ENCODE measurements around the gene TGFBR3L.

TGFBR3L gene

GRCh38 chr19:7940841-7941240 is 26.2 kb downstream of the TGFBR3L start:
- no peaks in the 10 kb centered on the region for H3K4me1 ChIP-seq (ENCODE audit: control insufficient read depth, insufficient read depth, low read length)
- H3K9me3 ChIP-seq (ENCODE audit: control insufficient read depth, insufficient read depth, low read depth, low read length): no peaks in the 10 kb centered on the region
- TF ChIP-seq, protein P1, sequence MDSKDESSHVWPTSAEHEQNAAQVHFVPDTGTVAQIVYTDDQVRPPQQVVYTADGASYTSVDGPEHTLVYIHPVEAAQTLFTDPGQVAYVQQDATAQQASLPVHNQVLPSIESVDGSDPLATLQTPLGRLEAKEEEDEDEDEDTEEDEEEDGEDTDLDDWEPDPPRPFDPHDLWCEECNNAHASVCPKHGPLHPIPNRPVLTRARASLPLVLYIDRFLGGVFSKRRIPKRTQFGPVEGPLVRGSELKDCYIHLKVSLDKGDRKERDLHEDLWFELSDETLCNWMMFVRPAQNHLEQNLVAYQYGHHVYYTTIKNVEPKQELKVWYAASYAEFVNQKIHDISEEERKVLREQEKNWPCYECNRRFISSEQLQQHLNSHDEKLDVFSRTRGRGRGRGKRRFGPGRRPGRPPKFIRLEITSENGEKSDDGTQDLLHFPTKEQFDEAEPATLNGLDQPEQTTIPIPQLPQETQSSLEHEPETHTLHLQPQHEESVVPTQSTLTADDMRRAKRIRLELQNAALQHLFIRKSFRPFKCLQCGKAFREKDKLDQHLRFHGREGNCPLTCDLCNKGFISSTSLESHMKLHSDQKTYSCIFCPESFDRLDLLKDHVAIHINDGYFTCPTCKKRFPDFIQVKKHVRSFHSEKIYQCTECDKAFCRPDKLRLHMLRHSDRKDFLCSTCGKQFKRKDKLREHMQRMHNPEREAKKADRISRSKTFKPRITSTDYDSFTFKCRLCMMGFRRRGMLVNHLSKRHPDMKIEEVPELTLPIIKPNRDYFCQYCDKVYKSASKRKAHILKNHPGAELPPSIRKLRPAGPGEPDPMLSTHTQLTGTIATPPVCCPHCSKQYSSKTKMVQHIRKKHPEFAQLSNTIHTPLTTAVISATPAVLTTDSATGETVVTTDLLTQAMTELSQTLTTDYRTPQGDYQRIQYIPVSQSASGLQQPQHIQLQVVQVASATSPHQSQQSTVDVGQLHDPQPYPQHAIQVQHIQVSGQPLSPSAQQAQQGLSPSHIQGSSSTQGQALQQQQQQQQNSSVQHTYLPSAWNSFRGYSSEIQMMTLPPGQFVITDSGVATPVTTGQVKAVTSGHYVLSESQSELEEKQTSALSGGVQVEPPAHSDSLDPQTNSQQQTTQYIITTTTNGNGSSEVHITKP (tag by site-specific recombination; IDR thresholded peaks at IDR 0.05): peak; percentile 57
- TF ChIP-seq ZNF624 (tag by site-specific recombination; IDR thresholded peaks at IDR 0.05) (no peak), ZNF777 (tag by site-specific recombination; IDR thresholded peaks at IDR 0.05; ENCODE audit: borderline replicate concordance) (no peak)
- H3K27ac ChIP-seq (ENCODE audit: extremely low read depth, low read depth, low read length): no peak overlapping the region
- no peak overlapping the region for H3K4me3 ChIP-seq (ENCODE audit: low read depth, low read length)
- ChIA-PET POLR2A (interaction anchor here (4.2 kb wide), 1 partner anchor 10 kb away, joined by 60 read pairs; no protein-coding TSS in a partner anchor), CTCF (interaction anchor here (1.1 kb wide), 1 partner anchor 12 kb away, joined by 3 read pairs; no protein-coding TSS in a partner anchor)
- peaks cover 22 to 52% of the 10 kb centered on the region in 2 experiments for H3K36me3 ChIP-seq (ENCODE audit: control insufficient read depth in 2 of 2, insufficient read depth in 1 of 2, low read length in 2 of 2)

- no peaks in the 10 kb centered on the region for H3K4me1 ChIP-seq (ENCODE audit: control insufficient read depth, insufficient read depth, low read length)
- peak; percentile 92 for TF ChIP-seq SCRT1 (tag by site-specific recombination; IDR thresholded peaks at IDR 0.05; ENCODE audit: borderline replicate concordance)
- peak; percentile 81 for TF ChIP-seq SCRT2 (tag by site-specific recombination; IDR thresholded peaks at IDR 0.05)
- TF ChIP-seq ZNF416 (tag by site-specific recombination; IDR thresholded peaks at IDR 0.05): no peak
- TF ChIP-seq ZEB2 (tag by site-specific recombination; IDR thresholded peaks at IDR 0.05): 0 out of 2 replicates have a peak, but pooled peaks have one; percentile 23
- TF ChIP-seq ZNF473 (tag by site-specific recombination; IDR thresholded peaks at IDR 0.05): no peak
- TF ChIP-seq, protein P1 (tag by site-specific recombination; IDR thresholded peaks at IDR 0.05): 0 out of 2 replicates have a peak, but pooled peaks have one; percentile 17
- H3K4me3 ChIP-seq (ENCODE audit: low read depth, low read length): peak overlapping the region; percentile 99; the same call in 1 of the 2 replicates
- ChIA-PET POLR2A (interaction anchor here (0.5 to 4.2 kb wide), 6 partner anchors 11 to 243 kb away, joined by 3 to 60 read pairs (median 12); partner anchors contain the start of genes ELAVL1 and SNAPC2), CTCF (interaction anchor here (0.6 to 1.2 kb wide), 2 partner anchors 12 to 61 kb away, joined by 3 read pairs; no protein-coding TSS in a partner anchor)
- H3K27ac ChIP-seq (ENCODE audit: extremely low read depth, low read depth, low read length): no peak overlapping the region
- H3K36me3 ChIP-seq (ENCODE audit: control insufficient read depth in 2 of 2, insufficient read depth in 1 of 2, low read length in 2 of 2): peaks cover 10 to 41% of the 10 kb centered on the region in 2 experiments
- H3K9me3 ChIP-seq (ENCODE audit: control insufficient read depth, insufficient read depth, low read depth, low read length): no peaks in the 10 kb centered on the region
These were observed 27.4 kb downstream of the TGFBR3L start for GRCh38 chr19:7941895-7942596.

DNA sequence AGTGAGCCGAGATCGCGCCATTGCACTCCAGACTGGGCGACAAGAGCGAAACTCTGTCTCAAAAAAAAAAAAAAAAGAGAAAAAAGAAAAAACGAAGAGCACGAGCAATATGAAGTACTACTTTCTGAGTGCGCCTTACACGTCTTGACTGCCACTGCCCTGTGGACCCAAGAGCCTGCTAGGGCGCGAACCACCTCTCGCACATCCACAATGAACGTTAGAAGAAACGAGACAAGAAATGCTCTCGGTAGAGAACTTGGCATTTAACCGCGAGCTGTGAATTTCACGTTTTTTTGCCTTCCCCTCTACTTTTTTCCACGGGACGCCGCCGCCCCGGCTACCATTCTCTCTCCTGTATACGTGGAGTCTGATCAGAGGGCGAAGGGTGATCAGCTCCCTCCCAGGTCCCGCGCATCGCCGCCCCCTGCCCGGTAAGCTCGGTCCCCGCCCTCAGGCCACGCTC is 28.4 kb downstream of the TGFBR3L start:
- Histone ChIP-seq H3K4me1 (ENCODE audit: control insufficient read depth, insufficient read depth, low read length) (no peaks in the 10 kb centered on the region), H3K9me3 (ENCODE audit: control insufficient read depth, insufficient read depth, low read depth, low read length) (no peaks in the 10 kb centered on the region), H3K36me3 (ENCODE audit: control insufficient read depth in 2 of 2, insufficient read depth in 1 of 2, low read length in 2 of 2) (peaks cover under 1 to 34% of the 10 kb centered on the region in 2 experiments), H3K4me3 (ENCODE audit: low read depth, low read length) (peak overlapping the region; percentile 99), H3K27ac (ENCODE audit: extremely low read depth, low read depth, low read length) (peak overlapping the region; percentile 90)
- ChIA-PET POLR2A (interaction anchor here (0.6 to 4.2 kb wide), 33 partner anchors 10 to 380 kb away, joined by 3 to 60 read pairs (median 5); partner anchors contain the start of genes CCL25, CTXN1, ELAVL1 and MAP2K7), CTCF (interaction anchor here (0.6 to 2.6 kb wide), 21 partner anchors 11 to 566 kb away, joined by 3 to 26 read pairs (median 4); partner anchors contain the start of genes CTXN1 and SNAPC2)
- TF ChIP-seq ZNF221 (tag by site-specific recombination; IDR thresholded peaks at IDR 0.05; ENCODE audit: borderline replicate concordance) (no peak), PATZ1 (tag by site-specific recombination; IDR thresholded peaks at IDR 0.05) (0 out of 2 replicates have a peak, but pooled peaks have one; percentile 15), ZNF501 (tag by site-specific recombination; IDR thresholded peaks at IDR 0.05) (no peak), ZNF335 (tag by site-specific recombination; conservative IDR thresholded peaks at IDR 0.05) (peak; percentile 42; the same call in 1 of the 2 replicates)
- TF ChIP-seq, protein P2, sequence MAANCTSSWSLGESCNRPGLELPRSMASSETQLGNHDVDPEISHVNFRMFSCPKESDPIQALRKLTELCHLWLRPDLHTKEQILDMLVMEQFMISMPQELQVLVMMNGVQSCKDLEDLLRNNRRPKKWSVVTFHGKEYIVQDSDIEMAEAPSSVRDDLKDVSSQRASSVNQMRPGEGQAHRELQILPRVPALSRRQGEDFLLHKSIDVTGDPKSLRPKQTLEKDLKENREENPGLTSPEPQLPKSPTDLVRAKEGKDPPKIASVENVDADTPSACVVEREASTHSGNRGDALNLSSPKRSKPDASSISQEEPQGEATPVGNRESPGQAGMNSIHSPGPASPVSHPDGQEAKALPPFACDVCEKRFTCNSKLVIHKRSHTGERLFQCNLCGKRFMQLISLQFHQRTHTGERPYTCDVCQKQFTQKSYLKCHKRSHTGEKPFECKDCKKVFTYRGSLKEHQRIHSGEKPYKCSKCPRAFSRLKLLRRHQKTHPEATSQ (tag by site-specific recombination; IDR thresholded peaks at IDR 0.05): 0 out of 2 replicates have a peak, but pooled peaks have one; percentile 58
- TF ChIP-seq, protein P3, sequence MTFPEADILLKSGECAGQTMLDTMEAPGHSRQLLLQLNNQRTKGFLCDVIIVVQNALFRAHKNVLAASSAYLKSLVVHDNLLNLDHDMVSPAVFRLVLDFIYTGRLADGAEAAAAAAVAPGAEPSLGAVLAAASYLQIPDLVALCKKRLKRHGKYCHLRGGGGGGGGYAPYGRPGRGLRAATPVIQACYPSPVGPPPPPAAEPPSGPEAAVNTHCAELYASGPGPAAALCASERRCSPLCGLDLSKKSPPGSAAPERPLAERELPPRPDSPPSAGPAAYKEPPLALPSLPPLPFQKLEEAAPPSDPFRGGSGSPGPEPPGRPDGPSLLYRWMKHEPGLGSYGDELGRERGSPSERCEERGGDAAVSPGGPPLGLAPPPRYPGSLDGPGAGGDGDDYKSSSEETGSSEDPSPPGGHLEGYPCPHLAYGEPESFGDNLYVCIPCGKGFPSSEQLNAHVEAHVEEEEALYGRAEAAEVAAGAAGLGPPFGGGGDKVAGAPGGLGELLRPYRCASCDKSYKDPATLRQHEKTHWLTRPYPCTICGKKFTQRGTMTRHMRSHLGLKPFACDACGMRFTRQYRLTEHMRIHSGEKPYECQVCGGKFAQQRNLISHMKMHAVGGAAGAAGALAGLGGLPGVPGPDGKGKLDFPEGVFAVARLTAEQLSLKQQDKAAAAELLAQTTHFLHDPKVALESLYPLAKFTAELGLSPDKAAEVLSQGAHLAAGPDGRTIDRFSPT (tag by site-specific recombination; IDR thresholded peaks at IDR 0.05): peak; percentile 53; the same call in 1 of the 2 replicates
